ENCODE data around the gene KANK4.

Gene KANK4

GRCh38 chr1:62336995-62337705 lies 17.9 kb upstream of the KANK4 start:
- no peak for DNase-seq

GRCh38 chr1:62336638-62336994 lies 17.4 kb upstream of the KANK4 start:
- no peak for DNase-seq

GRCh38 chr1:62335656-62336055 lies 16.4 kb upstream of the KANK4 start:
- DNase-seq: no peak

- no peak for DNase-seq
Observed at GRCh38 chr1:62334434-62334985, 15.3 kb upstream of the KANK4 start.

- no peak for DNase-seq
Observed at GRCh38 chr1:62333441-62333840, 14.2 kb upstream of the KANK4 start.

GRCh38 chr1:62327360-62328055 lies 8.3 kb upstream of the KANK4 start:
- DNase-seq: no peak

GRCh38 chr1:62325681-62326080 lies 6.4 kb upstream of the KANK4 start:
- no peak for DNase-seq

- DNase-seq: no peak
Observed at GRCh38 chr1:62325081-62325480, 5.8 kb upstream of the KANK4 start.

- no peak for DNase-seq
Observed at GRCh38 chr1:62321446-62321845, 2.2 kb upstream of the KANK4 start.

GRCh38 chr1:62318320-62318755 lies 896 bp downstream of the KANK4 start:
- DNase-seq: no peak

GRCh38 chr1:62317021-62317768 lies 2.0 kb downstream of the KANK4 start:
- DNase-seq: no peak

GRCh38 chr1:62316135-62316534 lies 3.1 kb downstream of the KANK4 start:
- DNase-seq: no peak

GRCh38 chr1:62315387-62315786 lies 3.8 kb downstream of the KANK4 start:
- DNase-seq: no peak

- no peak for DNase-seq
Observed at GRCh38 chr1:62314454-62315350, 4.5 kb downstream of the KANK4 start.

- DNase-seq: no peak
Observed at GRCh38 chr1:62312698-62313097, 6.5 kb downstream of the KANK4 start.

GRCh38 chr1:62311473-62311943 lies 7.7 kb downstream of the KANK4 start:
- no peak for DNase-seq

GRCh38 chr1:62309906-62310305 lies 9.3 kb downstream of the KANK4 start:
- no peak for DNase-seq

GRCh38 chr1:62308606-62309005 lies 10.6 kb downstream of the KANK4 start:
- no peak for DNase-seq

- DNase-seq: no peak
Observed at GRCh38 chr1:62307895-62308492, 11.2 kb downstream of the KANK4 start.

- DNase-seq: no peak
Observed at GRCh38 chr1:62307446-62307845, 11.8 kb downstream of the KANK4 start.

GRCh38 chr1:62306065-62306464 lies 13.2 kb downstream of the KANK4 start:
- no peak for DNase-seq

- no peak for DNase-seq
Observed at GRCh38 chr1:62304975-62305374, 14.3 kb downstream of the KANK4 start.
